ENCODE results near the gene GLIPR2. TPM values are rescaled to one million over a fixed set of nuclear protein-coding genes. Genes with fewer than 3 reads are reported as not detected.

Gene GLIPR2
- polyA plus RNA-seq, 12 donors = 85.2 to 231 (median 113) TPM; not detected in 1

- DNase-seq = peak; percentile 11
Observed at GRCh38 chr9:36191290-36191645, 54.7 kb downstream of the GLIPR2 start.

DNA sequence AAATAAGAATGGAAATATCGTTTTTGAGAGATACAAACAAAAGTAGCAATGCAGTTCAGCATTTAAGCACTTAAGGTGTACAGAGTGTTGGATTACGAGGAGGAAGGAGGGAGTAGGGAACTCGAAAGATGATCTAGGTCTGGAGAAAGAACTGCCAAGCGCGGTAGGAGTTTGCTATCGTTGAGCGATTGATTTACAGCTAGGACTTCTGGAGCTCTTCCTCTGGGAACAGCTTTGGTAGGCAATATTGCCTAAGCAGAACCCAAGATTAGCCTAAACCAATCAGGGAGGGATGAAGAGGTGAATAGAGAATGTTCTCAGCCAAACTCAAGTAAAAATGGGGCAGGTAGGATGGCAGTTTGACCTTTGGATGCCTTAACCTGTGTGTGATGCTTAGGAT is 55.2 kb downstream of the GLIPR2 start:
- no peak for DNase-seq

GRCh38 chr9:36192196-36192595 is 55.7 kb downstream of the GLIPR2 start:
- no peak for DNase-seq

GRCh38 chr9:36193023-36193422 is 56.5 kb downstream of the GLIPR2 start:
- DNase-seq = no peak

DNA sequence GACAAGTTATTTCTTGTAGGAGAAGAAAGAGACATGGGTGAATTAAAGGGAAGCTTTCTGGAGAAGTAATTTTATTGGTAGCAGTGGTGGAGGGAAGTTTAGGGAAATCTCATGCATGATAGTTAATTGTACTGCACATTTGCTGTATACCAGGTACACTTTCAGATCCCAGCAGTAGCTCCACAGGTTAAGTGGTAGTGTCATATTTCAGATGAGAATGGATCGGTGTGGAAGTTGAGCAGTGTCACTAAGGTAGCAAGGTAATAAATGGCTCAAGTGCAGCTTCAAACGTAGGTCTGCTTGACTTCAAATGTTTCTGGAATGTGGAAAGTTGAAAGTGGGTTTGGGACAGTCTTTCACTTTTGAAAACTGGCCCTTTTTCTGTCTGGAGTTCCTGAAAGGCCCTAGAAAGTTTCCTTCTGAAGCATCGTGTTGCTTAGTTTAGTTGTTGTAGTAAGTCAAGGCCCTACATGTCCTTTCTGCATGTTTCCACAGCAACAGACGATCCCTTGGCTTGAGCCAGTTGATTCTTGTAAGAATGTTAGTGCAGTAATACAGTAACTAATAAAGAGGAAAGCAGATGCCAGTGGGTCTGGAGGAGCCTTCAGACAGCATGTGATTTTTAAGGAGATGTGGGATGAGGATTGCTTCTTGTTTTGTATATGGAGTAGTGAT is 57.9 kb downstream of the GLIPR2 start:
- DNase-seq = peak; percentile 13

DNA sequence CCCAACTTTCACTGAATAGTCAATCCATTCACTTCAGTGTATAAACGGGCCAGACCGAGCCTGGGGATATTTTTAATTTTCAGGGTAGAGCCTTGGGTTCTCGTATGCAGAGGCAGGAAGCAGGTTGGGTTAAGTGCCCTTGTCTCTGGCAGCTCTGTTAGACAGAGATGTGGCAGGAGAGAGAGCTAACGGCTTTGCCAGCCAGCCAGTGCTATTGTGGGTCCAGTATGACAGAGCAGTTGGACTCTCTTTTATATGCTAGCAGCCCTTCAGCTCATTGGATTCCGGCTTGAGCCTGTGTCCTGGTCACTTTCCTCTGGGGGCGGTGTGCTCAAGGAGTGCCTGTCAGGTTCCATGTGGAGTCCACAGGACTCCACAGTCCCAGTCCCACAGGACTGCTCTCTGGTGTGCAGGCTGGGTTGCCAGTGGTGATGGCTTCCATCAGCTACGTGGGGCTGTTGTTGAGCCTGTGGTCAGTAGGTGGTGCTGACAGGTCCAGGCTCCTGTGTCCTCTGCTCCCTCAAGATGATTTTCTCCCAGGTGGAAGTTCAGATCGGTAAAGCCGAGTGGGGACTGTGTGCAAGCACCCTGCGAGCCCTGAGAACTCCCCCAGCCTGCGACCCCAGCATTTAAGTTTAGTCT is 68.5 kb downstream of the GLIPR2 start:
- no peak for DNase-seq

DNA sequence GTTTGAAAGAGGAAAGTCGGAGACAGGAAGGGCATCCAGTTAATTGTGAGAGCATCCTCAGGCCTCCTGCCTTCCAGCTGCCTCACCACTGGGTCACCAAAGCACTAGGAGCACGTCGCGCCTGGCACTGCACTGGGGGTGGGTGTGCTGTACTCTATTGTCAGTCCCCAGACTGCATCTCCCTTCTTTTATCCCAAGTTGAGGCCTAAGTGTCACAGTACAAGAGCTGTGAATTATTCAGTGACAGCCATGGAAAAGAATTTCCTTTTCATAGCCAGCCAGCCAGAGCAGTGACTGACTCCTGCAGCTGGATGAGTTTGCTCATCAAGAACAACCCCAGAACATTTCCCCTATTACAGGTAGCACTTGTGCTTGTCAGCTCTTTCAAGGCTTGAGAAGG is 70.5 kb downstream of the GLIPR2 start:
- DNase-seq = no peak

DNA sequence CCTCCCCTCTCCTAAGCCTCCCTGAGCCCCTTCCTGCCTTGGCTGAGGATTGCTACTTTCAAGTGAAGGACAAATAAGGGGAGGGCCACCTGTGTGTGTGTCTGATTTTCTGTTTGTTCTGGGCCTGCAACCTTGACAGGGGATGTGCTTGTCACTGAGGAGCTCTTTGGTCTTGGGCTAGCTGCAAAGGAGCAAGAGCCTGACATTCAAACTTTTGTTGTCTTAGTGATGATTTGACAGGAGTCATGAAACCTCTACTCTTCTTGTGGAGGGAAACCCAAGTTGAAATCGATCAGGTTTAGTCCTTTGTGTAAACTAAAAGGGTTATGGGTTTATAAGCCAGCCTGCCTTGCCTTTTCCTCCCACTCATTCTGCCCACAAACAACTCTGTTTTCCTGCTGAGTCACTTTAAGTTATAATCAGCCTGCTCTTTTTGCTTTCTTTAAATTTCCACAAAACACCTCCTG is 71.0 kb downstream of the GLIPR2 start:
- DNase-seq = no peak

GRCh38 chr9:36208521-36209253 is 72.2 kb downstream of the GLIPR2 start:
- DNase-seq = no peak

DNA sequence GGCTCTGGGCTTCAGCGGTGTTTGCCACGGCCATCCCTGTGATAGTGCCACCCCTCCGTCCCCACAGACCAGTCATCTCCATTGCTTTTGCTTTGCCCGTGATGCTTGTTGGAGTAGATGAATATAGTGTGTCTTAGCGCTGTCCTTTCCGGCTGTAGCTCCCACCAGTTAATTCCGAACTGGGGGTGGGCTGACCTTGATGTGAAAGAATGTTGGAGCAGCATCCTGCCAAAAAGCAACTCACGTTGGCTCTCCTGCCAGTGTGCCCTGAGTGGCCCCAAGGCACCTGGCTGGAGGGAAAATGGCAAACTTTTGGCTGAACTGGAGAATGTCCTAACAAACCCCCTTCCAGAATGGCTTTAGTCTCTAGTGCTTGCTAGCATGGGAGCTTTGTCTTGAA is 74.2 kb downstream of the GLIPR2 start:
- DNase-seq = no peak

- no peak for DNase-seq
Observed at GRCh38 chr9:36211510-36211909, 75.0 kb downstream of the GLIPR2 start.

GRCh38 chr9:36213387-36213786 is 76.9 kb downstream of the GLIPR2 start:
- DNase-seq = no peak

Other genes with a start within 250 kb of the GLIPR2 start
- gene HRCT1, start 230.5 kb upstream of the GLIPR2 start, polyA plus RNA-seq (ENCODE audit: insufficient read length in 12 of 12) = 1 to 10 TPM in 8 of 12 donors, under 1 TPM in 2, not detected in 2; 0.18 to 2.6 (median 1.5) TPM
- 1 to 10 TPM in 10 of 12 donors, not detected in 2; 1.1 to 2.8 (median 1.9) TPM for gene SPAAR, start 227.2 kb upstream of the GLIPR2 start, polyA plus RNA-seq (ENCODE audit: insufficient read length in 12 of 12)
- under 1 TPM in 6 of 12 donors, not detected in 6; 0.22 to 0.48 (median 0.29) TPM for gene OR2S2, start 178.6 kb upstream of the GLIPR2 start, polyA plus RNA-seq (ENCODE audit: insufficient read length in 12 of 12)
- 10 to 100 TPM in 11 of 12 donors, not detected in 1; 21.7 to 62.1 (median 29.2) TPM for gene RECK, start 99.8 kb upstream of the GLIPR2 start, polyA plus RNA-seq (ENCODE audit: insufficient read length in 12 of 12)
- 1 to 10 TPM in 4 of 12 donors, under 1 TPM in 6, not detected in 2; 0.45 to 2.0 (median 0.76) TPM for gene CCIN, start 32.7 kb downstream of the GLIPR2 start, polyA plus RNA-seq (ENCODE audit: insufficient read length in 12 of 12)
- 100 to 1,000 TPM in 10 of 12 donors, 10 to 100 TPM in 1, not detected in 1; 97.4 to 147 (median 112) TPM for gene CLTA, start 54.2 kb downstream of the GLIPR2 start, polyA plus RNA-seq (ENCODE audit: insufficient read length in 12 of 12)
- gene GNE, start 121.7 kb downstream of the GLIPR2 start, polyA plus RNA-seq (ENCODE audit: insufficient read length in 12 of 12) = 10 to 100 TPM in 11 of 12 donors, not detected in 1; 13.2 to 18.3 (median 14.7) TPM